H9 (cell line): ENCODE measurements around the gene KIF26B. TPM values are rescaled to one million over a fixed set of nuclear protein-coding genes. Genes with fewer than 3 reads are reported as not detected.

Source experiments
- DNase-seq: peaks from one replicate; pipeline ENCODE4 v3.0.0-alpha.2; 2017
- H2AFZ ChIP-seq: one replicate; pipeline ENCODE4 v1.6.1; 2013; ENCODE audit warnings: mild to moderate bottlenecking, low read length, control low read depth, moderate library complexity
- H2AK5ac ChIP-seq: 2 replicates; pipeline ENCODE4 v1.6.1; 2013; ENCODE audit warnings: low read length, control low read depth, mixed read lengths; ENCODE audit not compliant: insufficient read length
- H2BK120ac ChIP-seq: one replicate; pipeline ENCODE4 v1.6.1; 2013; ENCODE audit warnings: low read depth, mild to moderate bottlenecking, low read length, control low read depth, inconsistent platforms; ENCODE audit not compliant: poor library complexity, severe bottlenecking
- H2BK12ac ChIP-seq: 2 replicates; pipeline ENCODE4 v1.6.1; 2013; ENCODE audit warnings: low read length, control low read depth, mixed read lengths, low read depth; ENCODE audit not compliant: insufficient read length
- H2BK15ac ChIP-seq: 2 replicates; pipeline ENCODE4 v1.6.1; 2013; ENCODE audit warnings: low read depth, low read length, control low read depth
- H2BK20ac ChIP-seq: one replicate; pipeline ENCODE4 v1.6.1; 2013; ENCODE audit warnings: low read depth, mild to moderate bottlenecking, low read length, control low read depth, inconsistent platforms; ENCODE audit not compliant: poor library complexity, severe bottlenecking
- H2BK5ac ChIP-seq: 2 replicates; pipeline ENCODE4 v1.6.1; 2013; ENCODE audit warnings: low read length, control low read depth, mixed read lengths; ENCODE audit not compliant: insufficient read length
- H3K14ac ChIP-seq: 2 replicates; pipeline ENCODE4 v1.6.1; 2013; ENCODE audit warnings: low read length, control low read depth; ENCODE audit not compliant: insufficient read depth
- H3K18ac ChIP-seq: 2 replicates; pipeline ENCODE4 v1.6.1; 2013; ENCODE audit warnings: low read depth, mild to moderate bottlenecking, mixed read lengths, low read length, control low read depth; ENCODE audit not compliant: insufficient read length
- H3K23ac ChIP-seq: 2 replicates; pipeline ENCODE4 v1.6.1; 2013; ENCODE audit warnings: low read length, control low read depth, mixed read lengths, low read depth; ENCODE audit not compliant: insufficient read length
- H3K23me2 ChIP-seq: 2 replicates; pipeline ENCODE4 v1.6.1; 2013; ENCODE audit warnings: low read depth, mild to moderate bottlenecking, mixed read lengths, low read length, control low read depth; ENCODE audit not compliant: insufficient read length, poor library complexity, severe bottlenecking
- H3K27ac ChIP-seq: 2 replicates; pipeline ENCODE4 v1.5.1; 2013; ENCODE audit warnings: low read length, control low read depth, mixed read lengths, low read depth; ENCODE audit not compliant: insufficient read length
- H3K27me3 ChIP-seq: 2 replicates; pipeline ENCODE4 v1.6.1; 2013; ENCODE audit warnings: low read length, control low read depth, inconsistent platforms; ENCODE audit not compliant: insufficient read depth
- H3K4ac ChIP-seq: 2 replicates; pipeline ENCODE4 v1.6.1; 2013; ENCODE audit warnings: low read depth, mild to moderate bottlenecking, control low read depth, inconsistent platforms, low read length, moderate library complexity
- H3K4me1 ChIP-seq: 2 replicates; pipeline ENCODE4 v1.6.1; 2013; ENCODE audit warnings: low read length, control low read depth, inconsistent platforms; ENCODE audit not compliant: insufficient read depth
- H3K4me2 ChIP-seq: 2 replicates; pipeline ENCODE4 v1.6.1; 2013; ENCODE audit warnings: low read length, control low read depth, mixed read lengths; ENCODE audit not compliant: insufficient read length, insufficient read depth
- H3K56ac ChIP-seq: 2 replicates; pipeline ENCODE4 v1.6.1; 2013; ENCODE audit warnings: low read depth, mild to moderate bottlenecking, mixed read lengths, low read length, control low read depth; ENCODE audit not compliant: insufficient read length
- H3K79me1 ChIP-seq: 2 replicates; pipeline ENCODE4 v1.6.1; 2013; ENCODE audit warnings: low read depth, mild to moderate bottlenecking, moderate library complexity, low read length, control low read depth, inconsistent platforms; ENCODE audit not compliant: insufficient read depth, poor library complexity, severe bottlenecking
- H3K79me2 ChIP-seq: 2 replicates; pipeline ENCODE4 v1.6.1; 2013; ENCODE audit warnings: low read length, control low read depth, inconsistent platforms; ENCODE audit not compliant: insufficient read depth
- H3K9ac ChIP-seq: 2 replicates; pipeline ENCODE4 v1.6.1; 2013; ENCODE audit warnings: low read length, control low read depth, mixed read lengths; ENCODE audit not compliant: insufficient read length; ENCODE audit errors: extremely low read depth
- H3K9me3 ChIP-seq: one replicate; pipeline ENCODE4 v1.6.1; 2013; ENCODE audit warnings: low read depth, low read length, inconsistent platforms; ENCODE audit not compliant: control insufficient read depth
- H3T11ph ChIP-seq: one replicate; pipeline ENCODE4 v1.6.1; 2013; ENCODE audit warnings: mild to moderate bottlenecking, low read length, control low read depth, inconsistent platforms
- H4K20me1 ChIP-seq: one replicate; pipeline ENCODE4 v1.6.1; 2013; ENCODE audit not compliant: control insufficient read depth, insufficient read length, insufficient read depth
- H4K5ac ChIP-seq: 2 replicates; pipeline ENCODE4 v1.6.1; 2013; ENCODE audit warnings: low read depth, mild to moderate bottlenecking, mixed read lengths, low read length, control low read depth; ENCODE audit not compliant: insufficient read length
- H4K8ac ChIP-seq: replicated peaks from 2 replicates; pipeline ENCODE4 v1.6.1; 2013; ENCODE audit warnings: low read length, control low read depth, mixed read lengths, low read depth; ENCODE audit not compliant: insufficient read length
- H4K91ac ChIP-seq: 2 replicates; pipeline ENCODE4 v1.6.1; 2013; ENCODE audit warnings: low read depth, mild to moderate bottlenecking, moderate library complexity, mixed read lengths, low read length, control low read depth; ENCODE audit not compliant: insufficient read length
- H3K27ac Mint-ChIP-seq, 3 experiments: 2 replicates in 2 of 3; 3 replicates in 1 of 3; pipeline ENCODE4 v1.8.0; 2020 to 2021; ENCODE audit warnings: mixed read lengths in 3 of 3, mild to moderate bottlenecking in 1 of 3, moderate library complexity in 1 of 3
- H3K27me3 Mint-ChIP-seq: 2 replicates; pipeline ENCODE4 v1.8.0; 2021; ENCODE audit warnings: low read depth, mild to moderate bottlenecking, moderate library complexity, mixed read lengths
- H3K36me3 Mint-ChIP-seq, 3 experiments: 2 replicates in 2 of 3; 3 replicates in 1 of 3; pipeline ENCODE4 v1.8.0; 2020 to 2021; ENCODE audit warnings: low read depth in 3 of 3, mixed read lengths in 3 of 3; ENCODE audit not compliant: insufficient read depth in 1 of 3
- H3K4me1 Mint-ChIP-seq, 2 experiments: 2 replicates each; pipeline ENCODE4 v1.8.0; 2020; ENCODE audit warnings: mixed read lengths in 2 of 2
- H3K4me3 Mint-ChIP-seq, 2 experiments: 2 replicates in 1 of 2; 3 replicates in 1 of 2; pipeline ENCODE4 v1.8.0; 2020 to 2021; ENCODE audit warnings: mild to moderate bottlenecking in 2 of 2, mixed read lengths in 2 of 2, moderate library complexity in 1 of 2
- H3K9me3 Mint-ChIP-seq, 2 experiments: 2 replicates in 1 of 2; 3 replicates in 1 of 2; pipeline ENCODE4 v1.8.0; 2020; ENCODE audit warnings: mild to moderate bottlenecking in 2 of 2, mixed read lengths in 2 of 2, moderate library complexity in 1 of 2
- WGBS: extraction: QIAGEN DNeasy Blood & Tissue Kit; methylation state at CpG from one replicate; pipeline ENCODE4 v1.1.7; 2013; ENCODE audit warnings: missing lambda C conversion rate, low lambda C conversion rate, mixed read lengths; ENCODE audit not compliant: insufficient read length; ENCODE audit errors: extremely low coverage; 5-methylcytosine and 5-hydroxymethylcytosine counted together
- total RNA-seq: library from RNA; stranded (reverse); gene quantifications from 2 replicates; pipeline ENCODE4 v1.2.1, GENCODE V29; 2021
- TF ChIP-seq, protein P1 (sequence below): fragments of 200-600 bp; sonication (generic); conservative IDR thresholded peaks from 3 replicates; pipeline ENCODE4 v1.8.0; 2021; ENCODE audit warnings: antibody characterized with exemption, mild to moderate bottlenecking

KIF26B gene
- total RNA-seq, 1 experiment from 2014 or later, result 0.13 TPM

DNA sequence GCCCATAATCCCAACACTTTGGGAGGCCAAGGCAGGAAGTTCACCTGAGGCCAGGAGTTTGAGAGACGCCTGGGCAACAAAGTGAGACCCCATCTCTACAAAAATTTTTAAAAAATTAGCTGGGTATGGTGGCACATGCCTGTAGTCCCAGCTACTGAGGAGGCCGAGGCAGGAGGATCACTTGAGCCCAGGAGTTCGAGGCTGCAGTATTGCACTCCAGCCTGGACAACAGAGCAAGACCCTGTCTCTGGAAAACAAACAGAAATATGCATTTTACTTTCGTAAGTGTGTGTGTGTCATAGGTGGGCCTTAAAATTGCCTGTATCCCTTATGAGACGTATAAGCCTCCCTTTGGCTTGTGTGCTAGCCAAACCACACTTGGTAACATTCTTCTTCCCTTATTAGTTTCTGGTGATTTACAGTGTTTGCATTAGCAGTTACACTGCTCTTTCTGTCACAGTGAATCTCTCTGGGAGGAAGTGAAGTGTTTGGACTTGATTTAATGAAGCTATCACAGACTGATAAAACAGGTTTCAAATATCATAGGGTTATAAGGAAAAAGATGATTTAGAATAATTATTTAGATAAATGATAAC, 48.9 kb upstream of the KIF26B start:
- no peak overlapping the region for H2BK20ac ChIP-seq
- peaks cover 11 to 16% of the 10 kb centered on the region in 2 experiments for H3K4me1 Mint-ChIP-seq
- no peaks in the 10 kb centered on the region for H3K27me3 Mint-ChIP-seq

More for the DNA sequence above, 48.9 kb upstream of the KIF26B start:
- no peaks in the 10 kb centered on the region for H3K4me1 ChIP-seq
- peaks cover 0 to 5% of the 10 kb centered on the region in 2 experiments; a peak in 4 of 5 replicates for H3K9me3 Mint-ChIP-seq
- no peak overlapping the region for H4K91ac ChIP-seq
- no peaks in the 10 kb centered on the region; a peak in 1 of 7 replicates for H3K36me3 Mint-ChIP-seq
- no peak overlapping the region for H3K4me3 Mint-ChIP-seq
- H3K9me3 ChIP-seq, result no peaks in the 10 kb centered on the region
- no peak overlapping the region for H2AK5ac ChIP-seq
- no peak overlapping the region for H3K4ac ChIP-seq
- no peak for DNase-seq
- H2AFZ ChIP-seq, result no peak overlapping the region
- TF ChIP-seq, protein P1, sequence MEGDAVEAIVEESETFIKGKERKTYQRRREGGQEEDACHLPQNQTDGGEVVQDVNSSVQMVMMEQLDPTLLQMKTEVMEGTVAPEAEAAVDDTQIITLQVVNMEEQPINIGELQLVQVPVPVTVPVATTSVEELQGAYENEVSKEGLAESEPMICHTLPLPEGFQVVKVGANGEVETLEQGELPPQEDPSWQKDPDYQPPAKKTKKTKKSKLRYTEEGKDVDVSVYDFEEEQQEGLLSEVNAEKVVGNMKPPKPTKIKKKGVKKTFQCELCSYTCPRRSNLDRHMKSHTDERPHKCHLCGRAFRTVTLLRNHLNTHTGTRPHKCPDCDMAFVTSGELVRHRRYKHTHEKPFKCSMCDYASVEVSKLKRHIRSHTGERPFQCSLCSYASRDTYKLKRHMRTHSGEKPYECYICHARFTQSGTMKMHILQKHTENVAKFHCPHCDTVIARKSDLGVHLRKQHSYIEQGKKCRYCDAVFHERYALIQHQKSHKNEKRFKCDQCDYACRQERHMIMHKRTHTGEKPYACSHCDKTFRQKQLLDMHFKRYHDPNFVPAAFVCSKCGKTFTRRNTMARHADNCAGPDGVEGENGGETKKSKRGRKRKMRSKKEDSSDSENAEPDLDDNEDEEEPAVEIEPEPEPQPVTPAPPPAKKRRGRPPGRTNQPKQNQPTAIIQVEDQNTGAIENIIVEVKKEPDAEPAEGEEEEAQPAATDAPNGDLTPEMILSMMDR, result no peak
- no peaks in the 10 kb centered on the region for H3K23me2 ChIP-seq
- H2BK120ac ChIP-seq, result no peak overlapping the region
- no CpG with 5 or more reads among the region's 5 CpGs for WGBS
- H3K79me1 ChIP-seq, result no peaks in the 10 kb centered on the region
- H2BK5ac ChIP-seq, result no peak overlapping the region
- H3K18ac ChIP-seq, result no peak overlapping the region
- no peaks in the 10 kb centered on the region for H4K20me1 ChIP-seq
- H3K14ac ChIP-seq, result no peak overlapping the region
- H3K27me3 ChIP-seq, result no peaks in the 10 kb centered on the region; the same call in 1 of the 2 replicates
- H3K79me2 ChIP-seq, result no peaks in the 10 kb centered on the region
- no peak overlapping the region for H3K9ac ChIP-seq
- H3K23ac ChIP-seq, result no peak overlapping the region
- no peak overlapping the region for H4K8ac ChIP-seq
- H3K27ac Mint-ChIP-seq, result no peak overlapping the region
- H3K56ac ChIP-seq, result no peak overlapping the region
- H2BK12ac ChIP-seq, result no peak overlapping the region
- H4K5ac ChIP-seq, result no peak overlapping the region
- H2BK15ac ChIP-seq, result no peak overlapping the region
- H3K4me2 ChIP-seq, result no peak overlapping the region
- no peak overlapping the region for H3K27ac ChIP-seq
- no peak overlapping the region for H3T11ph ChIP-seq
